GM12878 (cell line): Measurements from ENCODE around the gene THUMPD3. TPM values are rescaled to one million over a fixed set of nuclear protein-coding genes. Genes with fewer than 3 reads are reported as not detected.

ENCODE experiments used
- BHLHE40 ChIP-seq, 2 experiments: fragments of 450-650 bp in 1 of 2; IDR thresholded peaks; 2 replicates each; pipeline ENCODE4 v1.6.1; 2011 to 2017; ENCODE audit warnings: low read depth in 2 of 2, borderline replicate concordance in 1 of 2, improper control_type of control experiment in 1 of 2, low read length in 1 of 2, mild to moderate bottlenecking in 1 of 2
- CBFB ChIP-seq: IDR thresholded peaks from 2 replicates; pipeline ENCODE4 v1.6.1; 2016; ENCODE audit warnings: antibody characterized with exemption, low read depth
- CREB1 ChIP-seq: IDR thresholded peaks from 2 replicates; pipeline ENCODE4 v1.6.1; 2012; ENCODE audit warnings: low read depth, mild to moderate bottlenecking, inconsistent platforms
- ETV6 ChIP-seq, 2 experiments: fragments of 450-650 bp in 1 of 2; IDR thresholded peaks in 1 of 2; conservative IDR thresholded peaks in 1 of 2; 2 replicates each; pipeline ENCODE4 v1.6.1; 2014; ENCODE audit warnings: antibody characterized with exemption in 1 of 2, borderline replicate concordance in 1 of 2, low read depth in 1 of 2, mild to moderate bottlenecking in 1 of 2, moderate library complexity in 1 of 2
- HDAC2 ChIP-seq: fragments of 200-600 bp; sonication (generic); IDR thresholded peaks from 2 replicates; pipeline ENCODE4 v1.6.1; 2017
- IRF3 ChIP-seq: fragments of 450-650 bp; IDR thresholded peaks from 2 replicates; pipeline ENCODE4 v1.6.1; 2014; ENCODE audit warnings: mild to moderate bottlenecking
- IRF4 ChIP-seq: IDR thresholded peaks from 2 replicates; pipeline ENCODE4 v1.6.1; 2011; ENCODE audit warnings: low read depth, low read length
- KDM1A ChIP-seq: fragments of 200-600 bp; sonication (generic); IDR thresholded peaks from 2 replicates; pipeline ENCODE4 v1.6.1; 2016; ENCODE audit warnings: borderline replicate concordance
- MTA3 ChIP-seq: IDR thresholded peaks from 2 replicates; pipeline ENCODE4 v1.6.1; 2012; ENCODE audit warnings: low read length, inconsistent platforms, borderline replicate concordance
- MXI1 ChIP-seq: fragments of 150-350 bp; IDR thresholded peaks from 2 replicates; pipeline ENCODE4 v1.6.1; 2011; ENCODE audit warnings: low read depth, mild to moderate bottlenecking, inconsistent platforms, low read length, improper control_type of control experiment
- NFXL1 ChIP-seq: fragments of 450-650 bp; IDR thresholded peaks from 2 replicates; pipeline ENCODE4 v1.6.1; 2017; ENCODE audit warnings: antibody characterized with exemption, mild to moderate bottlenecking, borderline replicate concordance
- NR2C2 ChIP-seq: IDR thresholded peaks from 2 replicates; pipeline ENCODE4 v1.6.1; 2011; ENCODE audit warnings: borderline replicate concordance, low read depth; ENCODE audit not compliant: control insufficient read depth, insufficient read length
- PAX8 ChIP-seq: fragments of 450-650 bp; IDR thresholded peaks from 2 replicates; pipeline ENCODE4 v1.6.1; 2017; ENCODE audit warnings: mild to moderate bottlenecking, moderate library complexity
- POLR2AphosphoS2 ChIP-seq: IDR thresholded peaks from 2 replicates; pipeline ENCODE4 v1.6.1; 2011; ENCODE audit warnings: low read depth, mild to moderate bottlenecking, low read length, improper control_type of control experiment, moderate library complexity
- POLR2AphosphoS5 ChIP-seq: IDR thresholded peaks from 2 replicates; pipeline ENCODE4 v1.6.1; 2011; ENCODE audit warnings: mild to moderate bottlenecking, low read length, inconsistent platforms
- POU2F2 ChIP-seq: IDR thresholded peaks from 3 replicates; pipeline ENCODE4 v1.6.1; 2011; ENCODE audit warnings: low read depth, mild to moderate bottlenecking, low read length, borderline replicate concordance
- RBBP5 ChIP-seq: fragments of 200-600 bp; sonication (generic); conservative IDR thresholded peaks from 2 replicates; pipeline ENCODE4 v1.6.1; 2016
- RELB ChIP-seq: fragments of 450-650 bp; IDR thresholded peaks from 2 replicates; pipeline ENCODE4 v1.6.1; 2017; ENCODE audit warnings: low read depth, mild to moderate bottlenecking, moderate library complexity
- SMAD1 ChIP-seq: fragments of 450-650 bp; IDR thresholded peaks from 2 replicates; pipeline ENCODE4 v1.6.1; 2018; ENCODE audit warnings: mild to moderate bottlenecking, low read depth; ENCODE audit not compliant: partially characterized antibody
- SPI1 ChIP-seq: IDR thresholded peaks from 2 replicates; pipeline ENCODE4 v1.6.1; 2011; ENCODE audit warnings: low read depth, mild to moderate bottlenecking, low read length, moderate library complexity, borderline replicate concordance; ENCODE audit not compliant: insufficient read depth
- SRF ChIP-seq, 2 experiments: IDR thresholded peaks; 2 replicates each; pipeline ENCODE4 v1.6.1; 2011; ENCODE audit warnings: low read depth in 2 of 2, low read length in 2 of 2, mild to moderate bottlenecking in 1 of 2, moderate library complexity in 1 of 2
- SUPT20H ChIP-seq: IDR thresholded peaks from 2 replicates; pipeline ENCODE4 v1.6.1; 2011; ENCODE audit warnings: low read depth, mild to moderate bottlenecking, low read length, moderate library complexity, borderline replicate concordance; ENCODE audit not compliant: control insufficient read depth
- TBL1XR1 ChIP-seq: IDR thresholded peaks from 2 replicates; pipeline ENCODE4 v1.6.1; 2012; ENCODE audit warnings: low read depth, low read length, improper control_type of control experiment
- ZNF207 ChIP-seq: fragments of 450-650 bp; IDR thresholded peaks from 2 replicates; pipeline ENCODE4 v1.6.1; 2014; ENCODE audit warnings: antibody characterized with exemption, mild to moderate bottlenecking, borderline replicate concordance
- ZNF592 ChIP-seq: fragments of 450-650 bp; IDR thresholded peaks from 2 replicates; pipeline ENCODE4 v1.6.1; 2017; ENCODE audit warnings: mild to moderate bottlenecking, moderate library complexity
- polyA plus RNA-seq, 11 experiments: library from polyadenylated mRNA; depleted of rRNA in 4 of 11; unstranded in 6 of 11; stranded (reverse) in 5 of 11; fragments of >200 nt; fragmentation: Nextera tagmentation in 4 of 11; fragmentation: Illumina TruSeq in 1 of 11; extraction: Ambion mirVana in 4 of 11; extraction: Trizol in 1 of 11; gene quantifications; 1 replicate in 1 of 11; 2 replicates in 10 of 11; pipeline versions ENCODE4 v1.2.1 to v1.2.3, GENCODE V29; 2011 to 2016; ENCODE audit warnings: inconsistent platforms in 2 of 11, missing spikeins in 2 of 11, low read depth in 1 of 11
- total RNA-seq, 4 experiments: library from RNA; depleted of rRNA in 3 of 4; stranded (reverse); fragments of >200 nt in 3 of 4; fragmentation: Illumina TruSeq in 1 of 4; extraction: Trizol in 1 of 4; gene quantifications; 2 replicates each; pipeline versions ENCODE4 v1.2.1 to v1.2.3, GENCODE V29; 2013 to 2021

The THUMPD3 gene
- total and polyA plus RNA-seq, 10 of the 15 experiments (the other 5 are each of a cell fraction or from before 2014, with no cell fraction given) = 28.7 to 47.4 (median 41.8) TPM

GRCh38 chr3:9397332-9397905 is 34.6 kb downstream of the THUMPD3 start, which contains the start of gene SETD5 (continued):
- TF ChIP-seq ZNF592 (no peak), NR2C2 (no peak), SMAD1 (no peak), NFXL1 (no peak), PAX8 (no peak), ETV6 (conservative IDR thresholded peaks at IDR 0.05 in 1 of 2, IDR thresholded peaks at IDR 0.05 in 1 of 2; ENCODE audit: borderline replicate concordance in 1 of 2, low read depth in 1 of 2) (no peak), CREB1 (no peak; the same call in 1 of the 2 replicates), BHLHE40 (IDR thresholded peaks at IDR 0.05; ENCODE audit: borderline replicate concordance in 1 of 2, low read depth in 2 of 2, low read length in 1 of 2) (peak in 1 of 2 experiments; percentile 88; a peak in 2 of 4 replicates), SRF (IDR thresholded peaks at IDR 0.05; ENCODE audit: low read depth in 2 of 2, low read length in 2 of 2) (0 out of 4 replicates have a peak, but pooled peaks of 1 of the 2 experiments have one; percentile 29), SPI1 (no peak), MTA3 (no peak), RELB (no peak), KDM1A (no peak), ZNF207 (no peak), MXI1 (no peak), RBBP5 (no peak), IRF3 (peak; percentile 24; the same call in 1 of the 2 replicates), SUPT20H (no peak), TBL1XR1 (peak; percentile 15; the same call in 1 of the 2 replicates), HDAC2 (no peak), CBFB (peak; percentile 72; the same call in 1 of the 2 replicates), POU2F2 (peak; percentile 76; the same call in 2 of the 3 replicates), IRF4 (no peak), POLR2AphosphoS5 (peak; percentile 86; the same call in 1 of the 2 replicates), POLR2AphosphoS2 (peak; percentile 62; the same call in 1 of the 2 replicates)
